Mesendoderm (in vitro differentiated cells): ENCODE measurements around the gene CTSC.

ENCODE experiments used
- DNase-seq: peaks from one replicate; pipeline ENCODE4 v3.0.0; 2013
- H2AK5ac ChIP-seq: 2 replicates; pipeline ENCODE4 v1.6.1; 2013; ENCODE audit warnings: low read length, inconsistent platforms
- H2BK120ac ChIP-seq: 2 replicates; pipeline ENCODE4 v1.6.1; 2013; ENCODE audit warnings: low read depth, mild to moderate bottlenecking, low read length, moderate library complexity, mixed read lengths
- H2BK15ac ChIP-seq: replicated peaks from 2 replicates; pipeline ENCODE4 v1.6.1; 2013; ENCODE audit warnings: low read depth, mild to moderate bottlenecking, moderate library complexity
- H2BK5ac ChIP-seq: 2 replicates; pipeline ENCODE4 v1.6.1; 2013; ENCODE audit warnings: low read length, inconsistent platforms
- H3K18ac ChIP-seq: 2 replicates; pipeline ENCODE4 v1.6.1; 2013; ENCODE audit warnings: mild to moderate bottlenecking, low read length, mixed read lengths
- H3K23ac ChIP-seq: one replicate; pipeline ENCODE4 v1.6.1; 2013; ENCODE audit warnings: low read length
- H3K27ac ChIP-seq: 2 replicates; pipeline ENCODE4 v1.5.1; 2013; ENCODE audit warnings: low read depth, mild to moderate bottlenecking, inconsistent platforms, low read length, moderate library complexity
- H3K27me3 ChIP-seq: 2 replicates; pipeline ENCODE4 v1.6.1; 2013; ENCODE audit warnings: low read length, control low read depth, mild to moderate bottlenecking, inconsistent platforms; ENCODE audit not compliant: insufficient read depth, poor library complexity
- H3K36me3 ChIP-seq: 2 replicates; pipeline ENCODE4 v1.6.1; 2013; ENCODE audit warnings: low read length, inconsistent platforms; ENCODE audit not compliant: control insufficient read depth, insufficient read depth
- H3K4ac ChIP-seq: one replicate; pipeline ENCODE4 v1.6.1; 2013; ENCODE audit warnings: low read depth, mild to moderate bottlenecking, low read length, moderate library complexity
- H3K4me1 ChIP-seq: 2 replicates; pipeline ENCODE4 v1.6.1; 2013; ENCODE audit warnings: low read depth, low read length, inconsistent platforms; ENCODE audit not compliant: control insufficient read depth
- H3K4me2 ChIP-seq: 2 replicates; pipeline ENCODE4 v1.6.1; 2013; ENCODE audit warnings: low read length
- H3K4me3 ChIP-seq: 2 replicates; pipeline ENCODE4 v1.5.1; 2013; ENCODE audit warnings: mild to moderate bottlenecking, low read length
- H3K56ac ChIP-seq: one replicate; pipeline ENCODE4 v1.6.1; 2013; ENCODE audit warnings: low read length
- H3K79me1 ChIP-seq: 2 replicates; pipeline ENCODE4 v1.6.1; 2013; ENCODE audit warnings: low read length, inconsistent platforms
- H3K79me2 ChIP-seq: 2 replicates; pipeline ENCODE4 v1.6.1; 2013; ENCODE audit warnings: mild to moderate bottlenecking, low read length; ENCODE audit not compliant: control insufficient read depth, insufficient read depth
- H3K9ac ChIP-seq: 2 replicates; pipeline ENCODE4 v1.6.1; 2013; ENCODE audit warnings: low read length, inconsistent platforms
- H4K5ac ChIP-seq: one replicate; pipeline ENCODE4 v1.6.1; 2013; ENCODE audit warnings: low read length
- H4K8ac ChIP-seq: one replicate; pipeline ENCODE4 v1.6.1; 2013; ENCODE audit warnings: low read depth, mild to moderate bottlenecking, control low read depth, low read length, moderate library complexity
- WGBS: extraction: QIAGEN DNeasy Blood & Tissue Kit; methylation state at CpG from one replicate; pipeline ENCODE4 v1.1.7; 2013; ENCODE audit warnings: low lambda C conversion rate, missing lambda C conversion rate; ENCODE audit not compliant: insufficient coverage; ENCODE audit errors: extremely low coverage; 5-methylcytosine and 5-hydroxymethylcytosine counted together

CTSC gene

DNA sequence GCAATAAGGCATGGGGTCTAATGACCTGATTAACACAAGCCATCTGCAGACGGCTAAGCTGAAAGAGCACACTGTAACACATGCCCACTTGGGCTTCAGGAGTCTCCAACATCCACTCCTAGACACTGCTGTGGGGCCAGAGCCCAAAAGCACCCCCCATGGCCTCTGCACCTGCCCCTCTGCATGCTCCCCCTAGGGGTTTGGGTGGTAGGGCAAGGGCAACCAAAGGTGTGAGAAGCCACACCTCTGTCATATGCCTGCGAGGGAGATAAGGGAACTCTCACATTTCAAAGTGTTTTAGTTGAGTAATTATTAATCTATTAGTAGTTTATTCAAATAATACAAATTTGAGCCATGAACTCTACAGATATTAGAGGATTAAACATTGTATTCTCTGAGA is 30.8 kb downstream of the CTSC start:
- no peak overlapping the region for H2AK5ac ChIP-seq
- no peak overlapping the region for H2BK15ac ChIP-seq
- DNase-seq: no peak
- no peak overlapping the region for H3K4me2 ChIP-seq
- peaks cover 2% of the 10 kb centered on the region for H3K4me1 ChIP-seq
- no peaks in the 10 kb centered on the region for H3K27me3 ChIP-seq
- H3K9ac ChIP-seq: no peak overlapping the region
- H3K79me1 ChIP-seq: peaks cover 3% of the 10 kb centered on the region
- no peak overlapping the region for H4K8ac ChIP-seq
- H4K5ac ChIP-seq: no peak overlapping the region
- WGBS: no CpG with 5 or more reads among the region's 2 CpGs
- no peak overlapping the region for H3K4me3 ChIP-seq
- no peak overlapping the region for H2BK5ac ChIP-seq
- no peak overlapping the region for H3K18ac ChIP-seq
- no peak overlapping the region for H3K4ac ChIP-seq
- no peak overlapping the region for H3K56ac ChIP-seq
- H3K27ac ChIP-seq: no peak overlapping the region
- H3K23ac ChIP-seq: no peak overlapping the region
- no peak overlapping the region for H2BK120ac ChIP-seq
- H3K79me2 ChIP-seq: no peaks in the 10 kb centered on the region
- peaks cover 2% of the 10 kb centered on the region for H3K36me3 ChIP-seq

GRCh38 chr11:88305430-88305829 is 32.1 kb downstream of the CTSC start:
- no peaks in the 10 kb centered on the region for H3K27me3 ChIP-seq
- H4K8ac ChIP-seq: no peak overlapping the region
- peaks cover 3% of the 10 kb centered on the region for H3K79me1 ChIP-seq
- WGBS: no CpG with 5 or more reads among the region's 1 CpG
- no peak overlapping the region for H3K27ac ChIP-seq
- H2BK15ac ChIP-seq: no peak overlapping the region
- peaks cover 2% of the 10 kb centered on the region for H3K36me3 ChIP-seq
- H3K4me3 ChIP-seq: no peak overlapping the region
- no peaks in the 10 kb centered on the region for H3K79me2 ChIP-seq
- no peak overlapping the region for H3K23ac ChIP-seq
- no peak overlapping the region for H3K4me2 ChIP-seq
- no peak overlapping the region for H3K18ac ChIP-seq
- H2AK5ac ChIP-seq: no peak overlapping the region
- no peak overlapping the region for H3K9ac ChIP-seq
- H2BK120ac ChIP-seq: no peak overlapping the region
- H2BK5ac ChIP-seq: no peak overlapping the region
- no peak overlapping the region for H4K5ac ChIP-seq
- peaks cover 2% of the 10 kb centered on the region for H3K4me1 ChIP-seq
- no peak overlapping the region for H3K4ac ChIP-seq
- H3K56ac ChIP-seq: no peak overlapping the region
- DNase-seq: no peak

DNA sequence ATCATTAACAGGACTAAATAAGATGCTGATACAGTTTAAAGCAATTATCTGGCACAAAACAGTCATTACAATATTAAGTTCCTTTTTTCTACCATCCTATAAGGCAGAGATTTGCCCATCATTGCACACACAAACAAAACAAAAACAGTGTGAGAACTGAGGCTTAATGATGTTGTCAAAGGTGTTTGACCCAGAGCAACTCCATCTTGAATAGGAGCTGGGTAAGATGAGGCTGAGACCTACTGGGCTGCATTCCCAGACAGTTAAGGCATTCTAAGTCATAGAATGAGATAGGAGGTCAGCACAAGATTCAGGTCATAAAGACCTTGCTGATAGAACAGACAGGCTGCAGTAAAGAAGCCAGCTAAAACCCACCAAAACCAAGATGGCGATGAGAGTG is 33.2 kb downstream of the CTSC start:
- no peak for DNase-seq
- no peak overlapping the region for H3K56ac ChIP-seq

DNA sequence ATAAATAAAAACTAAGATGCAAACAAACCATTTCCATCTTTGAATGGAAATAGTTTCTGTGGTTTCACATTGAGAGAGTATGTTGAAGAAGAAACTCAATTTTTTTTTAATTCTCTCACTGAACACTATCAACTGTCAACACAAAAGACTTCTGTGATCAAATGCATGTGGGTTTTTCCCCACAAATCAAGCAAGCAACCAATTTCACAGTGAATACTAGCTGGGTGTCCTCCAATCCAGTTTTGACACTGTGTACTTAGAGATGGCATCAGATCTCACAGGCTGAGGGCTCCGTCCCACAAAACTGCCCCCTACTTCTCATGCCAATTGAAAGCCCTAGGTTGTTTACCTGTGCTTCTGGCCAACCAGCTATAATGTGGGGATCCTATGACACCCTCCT is 34.5 kb downstream of the CTSC start:
- H2BK15ac ChIP-seq: no peak overlapping the region
- H3K56ac ChIP-seq: no peak overlapping the region
- H4K8ac ChIP-seq: no peak overlapping the region
- no peak overlapping the region for H3K9ac ChIP-seq
- H3K27me3 ChIP-seq: no peaks in the 10 kb centered on the region
- H2AK5ac ChIP-seq: no peak overlapping the region
- no peak overlapping the region for H4K5ac ChIP-seq
- peaks cover 3% of the 10 kb centered on the region for H3K79me1 ChIP-seq
- H3K4ac ChIP-seq: no peak overlapping the region
- H3K36me3 ChIP-seq: peaks cover 2% of the 10 kb centered on the region
- no peak overlapping the region for H2BK5ac ChIP-seq
- H3K4me1 ChIP-seq: peaks cover under 1% of the 10 kb centered on the region
- H3K23ac ChIP-seq: no peak overlapping the region
- WGBS: no CpG with 5 or more reads among the region's 1 CpG
- H3K4me3 ChIP-seq: no peak overlapping the region
- H3K79me2 ChIP-seq: no peaks in the 10 kb centered on the region
- H3K27ac ChIP-seq: no peak overlapping the region
- DNase-seq: no peak
- no peak overlapping the region for H2BK120ac ChIP-seq
- H3K18ac ChIP-seq: no peak overlapping the region
- H3K4me2 ChIP-seq: no peak overlapping the region

More for the DNA sequence above, 33.2 kb downstream of the CTSC start:
- H3K9ac ChIP-seq: no peak overlapping the region
- H4K8ac ChIP-seq: no peak overlapping the region
- H3K4me2 ChIP-seq: no peak overlapping the region
- H3K79me2 ChIP-seq: no peaks in the 10 kb centered on the region
- H2BK120ac ChIP-seq: no peak overlapping the region
- H3K36me3 ChIP-seq: peaks cover 2% of the 10 kb centered on the region
- no peak overlapping the region for H3K27ac ChIP-seq
- no peak overlapping the region for H4K5ac ChIP-seq
- no peak overlapping the region for H3K4me3 ChIP-seq
- no peak overlapping the region for H2BK15ac ChIP-seq
- H2AK5ac ChIP-seq: no peak overlapping the region
- peaks cover 3% of the 10 kb centered on the region for H3K79me1 ChIP-seq
- no peak overlapping the region for H3K4ac ChIP-seq
- H3K27me3 ChIP-seq: no peaks in the 10 kb centered on the region
- no peak overlapping the region for H3K23ac ChIP-seq
- peaks cover 2% of the 10 kb centered on the region for H3K4me1 ChIP-seq
- WGBS: no CpG with 5 or more reads among the region's 1 CpG
- no peak overlapping the region for H3K18ac ChIP-seq
- no peak overlapping the region for H2BK5ac ChIP-seq

DNA sequence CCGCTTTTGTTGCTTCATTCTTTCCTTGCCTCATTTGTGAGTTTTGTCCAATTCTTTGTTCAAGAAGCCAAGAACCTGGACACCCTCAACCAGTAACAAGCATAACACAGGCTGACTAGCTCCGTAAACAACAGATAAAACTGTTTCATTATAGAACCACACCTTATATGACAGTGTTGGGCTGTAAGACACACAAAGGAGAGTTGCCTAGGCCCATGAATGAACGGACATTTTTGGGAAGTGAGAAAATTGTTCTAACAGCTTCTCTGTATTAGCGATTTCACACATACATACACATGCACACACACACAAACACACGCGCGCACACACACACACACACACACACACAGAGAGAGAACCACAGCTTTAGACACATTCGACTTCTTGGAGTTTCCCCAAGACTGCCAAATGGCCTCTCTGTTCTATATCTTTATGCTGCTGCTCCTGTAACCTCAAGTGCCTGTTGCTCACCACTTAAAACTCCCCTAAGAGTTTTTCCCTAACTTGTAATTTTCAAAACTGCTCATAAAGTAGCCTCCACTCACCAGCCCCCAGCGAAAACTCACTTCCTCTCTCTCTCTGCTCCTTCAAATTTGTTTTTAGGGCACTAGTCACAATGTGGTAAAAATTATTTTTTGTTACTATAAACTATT is 35.9 kb downstream of the CTSC start:
- H3K36me3 ChIP-seq: peaks cover 2% of the 10 kb centered on the region
- H3K4me1 ChIP-seq: no peaks in the 10 kb centered on the region
- no peak overlapping the region for H3K27ac ChIP-seq
- no peak overlapping the region for H4K5ac ChIP-seq
- no peak overlapping the region for H3K56ac ChIP-seq
- H2AK5ac ChIP-seq: no peak overlapping the region
- no peak overlapping the region for H4K8ac ChIP-seq
- no peak overlapping the region for H3K4ac ChIP-seq
- no peaks in the 10 kb centered on the region for H3K27me3 ChIP-seq
- no peak overlapping the region for H3K4me2 ChIP-seq
- H3K79me1 ChIP-seq: peaks cover 3% of the 10 kb centered on the region
- H3K9ac ChIP-seq: no peak overlapping the region
- H3K18ac ChIP-seq: no peak overlapping the region
- no peak for DNase-seq
- H2BK120ac ChIP-seq: no peak overlapping the region
- no peak overlapping the region for H2BK5ac ChIP-seq
- H2BK15ac ChIP-seq: no peak overlapping the region
- H3K4me3 ChIP-seq: no peak overlapping the region
- no peaks in the 10 kb centered on the region for H3K79me2 ChIP-seq
- H3K23ac ChIP-seq: no peak overlapping the region
- no CpG with 5 or more reads among the region's 9 CpGs for WGBS

- H4K5ac ChIP-seq: no peak overlapping the region
- H4K8ac ChIP-seq: no peak overlapping the region
- H2BK5ac ChIP-seq: no peak overlapping the region
- H3K27ac ChIP-seq: no peak overlapping the region
- no CpG with 5 or more reads among the region's 3 CpGs for WGBS
- no peak overlapping the region for H2BK15ac ChIP-seq
- H3K56ac ChIP-seq: no peak overlapping the region
- H3K23ac ChIP-seq: no peak overlapping the region
- H2AK5ac ChIP-seq: no peak overlapping the region
- no peak overlapping the region for H3K4me2 ChIP-seq
- H3K79me1 ChIP-seq: peaks cover 1% of the 10 kb centered on the region
- H3K4me1 ChIP-seq: no peaks in the 10 kb centered on the region
- H2BK120ac ChIP-seq: no peak overlapping the region
- H3K9ac ChIP-seq: no peak overlapping the region
- no peak overlapping the region for H3K4ac ChIP-seq
- no peak overlapping the region for H3K4me3 ChIP-seq
- H3K79me2 ChIP-seq: no peaks in the 10 kb centered on the region
- peaks cover under 1% of the 10 kb centered on the region for H3K36me3 ChIP-seq
- H3K27me3 ChIP-seq: no peaks in the 10 kb centered on the region
- DNase-seq: peak; percentile 92
- no peak overlapping the region for H3K18ac ChIP-seq
Observed at GRCh38 chr11:88300888-88301487, 36.5 kb downstream of the CTSC start.
